ENCODE results near the gene IVL. TPM values are rescaled to one million over a fixed set of nuclear protein-coding genes. Genes with fewer than 3 reads are reported as not detected.

IVL gene
- total RNA-seq, 1 donor from 2014 or later, result not detected

- no peak overlapping the region for H3K27ac ChIP-seq (replicated peaks)
- no peaks in the 10 kb centered on the region for H3K4me1 ChIP-seq
- H3K4me3 ChIP-seq, result no peak overlapping the region
- no peak for TF ChIP-seq CTCF (IDR thresholded peaks at IDR 0.05; ENCODE audit: borderline replicate concordance)
- intact Hi-C loops (cut with micrococcal nuclease), result no loop called here
- H3K36me3 ChIP-seq, result no peaks in the 10 kb centered on the region
- DNase-seq, result no peak
- no peaks in the 10 kb centered on the region for H3K9me3 ChIP-seq (replicated peaks)
- peaks cover 15% of the 10 kb centered on the region for H3K27me3 ChIP-seq (ENCODE audit: low read depth)
These were observed 37.9 kb downstream of the IVL start for GRCh38 chr1:152946248-152946647.

GRCh38 chr1:152946651-152947256 is 38.4 kb downstream of the IVL start, which contains the start of gene SPRR5:
Gene SPRR5, plus strand, starts transcription at chr1:152947206. Its CDS starts 1,349 bp downstream, at chr1:152948555.
- intact Hi-C loops (cut with micrococcal nuclease), result no loop called here
- no peak within 1 kb of the TSS for H3K27ac ChIP-seq (replicated peaks)
- H3K4me1 ChIP-seq, result no peaks in the 10 kb centered on the region
- no peaks in the 10 kb centered on the region for H3K36me3 ChIP-seq
- H3K27me3 ChIP-seq (ENCODE audit: low read depth), result peaks cover 15% of the 10 kb centered on the region
- H3K9me3 ChIP-seq (replicated peaks), result no peaks in the 10 kb centered on the region
- H3K4me3 ChIP-seq, result no peak within 1 kb of the TSS
- TF ChIP-seq CTCF (IDR thresholded peaks at IDR 0.05; ENCODE audit: borderline replicate concordance), result no peak
- DNase-seq, result no peak

DNA sequence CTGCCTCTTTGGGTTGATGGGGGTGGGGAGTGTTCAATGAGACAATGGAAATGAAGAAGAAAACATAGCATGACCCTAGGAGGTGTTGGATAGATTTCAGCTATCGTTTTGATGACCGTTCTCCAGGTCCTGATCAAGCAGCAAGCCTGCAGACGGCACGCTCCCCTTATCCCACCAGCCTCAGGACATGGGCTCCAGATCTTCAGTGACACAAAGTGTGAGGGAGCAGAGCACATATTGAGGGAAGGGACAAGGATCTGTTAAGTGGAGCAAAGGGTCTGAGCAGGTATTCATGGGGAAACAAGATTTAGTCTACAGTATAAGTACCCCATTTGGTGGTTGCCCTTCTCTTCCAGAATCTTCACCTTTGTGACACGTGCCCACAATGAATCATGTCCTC is 43.4 kb downstream of the IVL start:
- H3K9me3 ChIP-seq (replicated peaks), result no peaks in the 10 kb centered on the region
- intact Hi-C loops (cut with micrococcal nuclease), result loop anchor here (2.0 kb wide), 1 partner anchor 31 kb away; no protein-coding TSS in a partner anchor

DNA sequence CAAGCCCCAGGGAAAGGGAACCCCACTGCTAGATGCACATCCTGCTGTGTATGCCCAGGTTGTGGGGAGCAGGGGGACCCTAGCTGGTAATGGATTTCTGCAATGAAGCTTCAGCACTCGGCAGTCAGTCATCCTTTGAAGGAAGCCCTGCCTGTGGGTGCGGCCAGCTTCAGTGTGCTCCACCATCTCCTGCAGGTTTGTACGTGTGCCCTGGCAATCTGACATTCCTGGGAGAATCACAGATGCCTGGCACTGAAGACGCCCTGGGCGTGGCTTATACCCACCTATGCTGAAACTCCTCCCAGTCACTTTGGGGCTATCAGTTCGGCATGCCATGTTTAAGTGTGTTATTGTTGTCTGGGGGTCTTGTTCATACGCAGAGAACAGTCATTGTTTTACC is 45.4 kb downstream of the IVL start:
- no peak for TF ChIP-seq CTCF (IDR thresholded peaks at IDR 0.05; ENCODE audit: borderline replicate concordance)
- no peak for DNase-seq
- Histone ChIP-seq H3K4me1 (no peaks in the 10 kb centered on the region), H3K36me3 (no peaks in the 10 kb centered on the region), H3K27me3 (ENCODE audit: low read depth) (peaks cover 4% of the 10 kb centered on the region), H3K9me3 (replicated peaks) (no peaks in the 10 kb centered on the region), H3K27ac (replicated peaks) (no peak overlapping the region), H3K4me3 (no peak overlapping the region)
- intact Hi-C loops (cut with micrococcal nuclease), result loop anchor here (2.0 kb wide), 1 partner anchor 29 kb away; no protein-coding TSS in a partner anchor

More for the DNA sequence above, 43.4 kb downstream of the IVL start:
- H3K27me3 ChIP-seq (ENCODE audit: low read depth), result peaks cover 13% of the 10 kb centered on the region
- H3K36me3 ChIP-seq, result no peaks in the 10 kb centered on the region
- no peak for TF ChIP-seq CTCF (IDR thresholded peaks at IDR 0.05; ENCODE audit: borderline replicate concordance)
- DNase-seq, result no peak
- no peaks in the 10 kb centered on the region for H3K4me1 ChIP-seq
- no peak overlapping the region for H3K4me3 ChIP-seq
- no peak overlapping the region for H3K27ac ChIP-seq (replicated peaks)

- H3K4me1 ChIP-seq, result no peaks in the 10 kb centered on the region
- no peak for DNase-seq
- intact Hi-C loops (cut with micrococcal nuclease), result no loop called here
These were observed 46.1 kb downstream of the IVL start for GRCh38 chr1:152954436-152954835.

More at GRCh38 chr1:152954436-152954835, 46.1 kb downstream of the IVL start:
- H3K27me3 ChIP-seq (ENCODE audit: low read depth), result peaks cover 4% of the 10 kb centered on the region
- no peak overlapping the region for H3K4me3 ChIP-seq
- TF ChIP-seq CTCF (IDR thresholded peaks at IDR 0.05; ENCODE audit: borderline replicate concordance), result no peak
- H3K36me3 ChIP-seq, result no peaks in the 10 kb centered on the region
- H3K9me3 ChIP-seq (replicated peaks), result no peaks in the 10 kb centered on the region
- no peak overlapping the region for H3K27ac ChIP-seq (replicated peaks)
